Measurements from ENCODE around the gene ZC3H18.
A peak's percentile ranks its signal among the peaks of the same experiment; 100 is the strongest.

The ZC3H18 gene

DNA sequence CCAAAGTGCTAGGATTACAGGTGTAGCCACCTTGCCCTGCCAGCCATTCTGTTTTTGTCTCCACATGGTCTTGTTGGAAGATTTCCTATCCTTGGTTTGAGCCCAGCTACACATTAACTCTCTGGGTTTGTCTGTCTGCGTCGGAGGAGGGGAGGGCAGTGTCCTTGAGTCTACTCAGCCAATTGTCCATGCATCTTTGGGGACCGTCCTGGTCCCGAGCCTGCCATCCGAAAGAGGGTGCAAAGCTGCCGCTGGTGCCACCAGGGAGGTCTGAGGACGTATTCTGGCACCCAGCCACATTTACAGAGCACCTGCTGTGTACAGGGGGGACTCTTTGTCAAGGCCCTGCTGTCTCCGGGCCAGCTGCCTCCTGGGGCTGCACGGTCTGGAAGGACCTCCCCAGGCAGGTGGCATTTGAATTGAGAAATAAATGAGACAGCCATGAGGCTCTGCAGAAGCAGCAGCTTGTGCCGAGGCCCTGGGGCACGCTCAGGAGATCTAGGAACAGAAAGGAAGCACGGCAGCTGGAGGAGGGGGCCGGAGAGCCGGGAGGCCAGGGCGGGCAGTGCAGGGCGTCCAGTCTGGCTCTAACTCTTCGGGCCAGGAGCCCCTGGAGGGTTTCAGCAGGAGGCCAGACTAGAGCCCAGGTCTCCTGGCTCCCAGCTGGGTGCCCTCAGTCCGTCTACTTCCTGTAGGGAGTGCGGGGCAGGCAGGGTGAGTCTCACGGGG is 79.2 kb downstream of the ZC3H18 start:
- TF ChIP-seq, protein P1, sequence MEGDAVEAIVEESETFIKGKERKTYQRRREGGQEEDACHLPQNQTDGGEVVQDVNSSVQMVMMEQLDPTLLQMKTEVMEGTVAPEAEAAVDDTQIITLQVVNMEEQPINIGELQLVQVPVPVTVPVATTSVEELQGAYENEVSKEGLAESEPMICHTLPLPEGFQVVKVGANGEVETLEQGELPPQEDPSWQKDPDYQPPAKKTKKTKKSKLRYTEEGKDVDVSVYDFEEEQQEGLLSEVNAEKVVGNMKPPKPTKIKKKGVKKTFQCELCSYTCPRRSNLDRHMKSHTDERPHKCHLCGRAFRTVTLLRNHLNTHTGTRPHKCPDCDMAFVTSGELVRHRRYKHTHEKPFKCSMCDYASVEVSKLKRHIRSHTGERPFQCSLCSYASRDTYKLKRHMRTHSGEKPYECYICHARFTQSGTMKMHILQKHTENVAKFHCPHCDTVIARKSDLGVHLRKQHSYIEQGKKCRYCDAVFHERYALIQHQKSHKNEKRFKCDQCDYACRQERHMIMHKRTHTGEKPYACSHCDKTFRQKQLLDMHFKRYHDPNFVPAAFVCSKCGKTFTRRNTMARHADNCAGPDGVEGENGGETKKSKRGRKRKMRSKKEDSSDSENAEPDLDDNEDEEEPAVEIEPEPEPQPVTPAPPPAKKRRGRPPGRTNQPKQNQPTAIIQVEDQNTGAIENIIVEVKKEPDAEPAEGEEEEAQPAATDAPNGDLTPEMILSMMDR (IDR thresholded peaks at IDR 0.05) = no peak
- no peak for TF ChIP-seq ZFX (IDR thresholded peaks at IDR 0.05; ENCODE audit: borderline replicate concordance)
- H3K27ac ChIP-seq = peak overlapping the region; percentile 26

DNA sequence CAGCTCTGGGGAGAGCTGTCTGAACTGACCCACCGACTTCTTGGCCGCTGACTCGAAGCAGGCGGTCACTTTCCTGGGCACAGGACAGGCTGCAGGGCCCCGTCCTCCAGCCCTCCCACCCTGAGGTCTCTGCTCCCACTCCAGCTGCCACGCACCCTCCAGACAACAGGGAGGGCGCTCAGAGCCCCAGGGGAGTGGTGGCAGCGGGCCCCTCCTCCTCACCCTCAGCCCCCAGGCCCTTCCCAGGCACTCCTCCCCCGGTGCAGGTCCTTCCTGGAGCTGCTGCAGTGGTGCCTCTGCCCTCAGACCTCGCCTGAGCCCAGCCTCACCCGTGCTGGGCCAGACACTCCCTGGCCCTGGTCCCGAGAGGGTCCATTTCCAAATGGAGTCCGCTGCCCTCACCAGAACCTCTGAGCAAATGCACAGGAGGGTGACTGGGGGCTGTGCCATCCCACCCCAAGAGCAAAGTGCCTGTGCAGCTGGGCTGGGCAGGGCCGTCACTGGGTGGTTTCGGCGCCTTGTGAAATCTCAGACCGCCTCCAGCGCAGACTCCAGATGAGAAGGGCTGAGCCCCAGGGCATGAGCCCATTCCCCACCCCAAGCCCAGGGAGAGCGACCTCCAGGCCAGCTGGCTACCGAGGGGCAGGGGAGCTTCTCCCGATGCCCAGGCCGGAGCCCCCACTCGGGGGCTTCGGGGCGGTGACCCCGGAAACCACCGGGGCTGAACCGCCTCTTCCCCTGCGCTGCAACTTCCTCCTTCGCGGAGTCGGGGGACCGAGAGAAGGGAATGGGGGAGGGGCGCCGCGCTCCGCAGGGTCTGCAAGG is 79.9 kb downstream of the ZC3H18 start:
- TF ChIP-seq, protein P1 (IDR thresholded peaks at IDR 0.05) = no peak
- TF ChIP-seq ZFX (IDR thresholded peaks at IDR 0.05; ENCODE audit: borderline replicate concordance) = no peak
- peak overlapping the region; percentile 26 for H3K27ac ChIP-seq

DNA sequence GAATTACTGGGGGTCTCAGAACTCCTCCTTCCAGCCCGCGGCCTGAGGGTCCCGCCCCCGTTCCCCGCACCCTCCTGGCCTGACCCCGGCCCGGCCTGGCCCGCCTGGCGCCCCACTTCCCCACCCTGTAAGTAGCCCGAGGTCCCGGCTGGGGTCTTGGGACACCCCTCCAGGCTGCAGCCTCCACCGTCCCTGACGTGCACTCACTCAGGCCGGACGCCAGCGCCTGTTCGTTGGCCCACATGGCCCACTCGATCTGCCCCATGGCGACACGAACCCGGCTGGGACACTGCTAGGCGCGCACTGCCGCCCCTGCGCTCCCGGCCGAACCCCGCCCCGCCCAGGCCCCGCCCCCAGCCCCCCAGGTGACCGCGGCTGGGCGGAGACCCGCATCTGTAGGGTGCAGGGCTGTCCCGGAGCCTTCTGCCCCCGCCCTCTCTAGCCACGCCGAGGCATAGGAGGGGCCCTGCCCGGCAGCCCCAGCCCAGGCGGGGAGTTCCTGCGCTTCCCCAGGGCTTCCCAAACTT is 80.6 kb downstream of the ZC3H18 start, which contains the start of gene CYBA:
TSS of gene CYBA (minus strand) at position 305 of the 527 bp plus-strand sequence. CDS start at position 265, 40 bp downstream.
- no peak for TF ChIP-seq ZFX (IDR thresholded peaks at IDR 0.05; ENCODE audit: borderline replicate concordance)
- TF ChIP-seq, protein P1 (IDR thresholded peaks at IDR 0.05) = no peak
- H3K27ac ChIP-seq = peak within 1 kb of the TSS; percentile 26; the same call in 1 of the 2 replicates

DNA sequence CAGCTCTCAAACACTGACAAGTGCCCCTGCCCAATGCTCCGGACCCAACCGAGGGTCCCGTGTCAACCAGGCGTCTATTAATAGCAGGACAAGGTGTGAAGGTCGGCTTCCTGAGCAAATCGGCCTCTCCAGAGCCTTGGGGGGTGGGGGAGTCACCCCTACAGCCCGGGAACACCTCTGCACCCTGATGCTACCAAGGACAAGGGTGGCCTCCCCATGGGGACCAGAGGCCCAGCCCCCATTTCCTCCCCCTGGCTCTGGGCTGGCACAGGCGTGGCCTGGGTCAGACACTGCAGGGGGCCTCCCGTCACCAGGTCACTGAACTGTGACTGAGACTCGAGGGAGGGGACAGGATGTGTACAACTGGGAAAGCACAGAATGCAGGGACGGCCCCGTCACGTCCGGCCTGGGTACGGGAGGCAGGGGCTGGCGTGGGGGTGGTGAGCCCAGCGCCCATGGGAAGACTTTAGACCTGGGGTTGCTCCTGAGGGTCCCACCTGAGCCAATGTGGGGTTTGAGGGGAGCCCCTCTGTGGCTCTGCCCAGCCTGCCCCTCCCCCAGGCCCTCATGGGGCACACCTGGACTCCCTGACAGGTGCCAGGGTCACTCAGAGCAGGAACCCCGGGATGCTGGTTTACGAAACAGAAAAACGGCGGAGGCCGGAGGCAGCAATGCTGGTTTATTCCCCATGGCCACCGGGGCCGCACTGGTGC is 81.2 kb downstream of the ZC3H18 start:
- TF ChIP-seq, protein P1 (IDR thresholded peaks at IDR 0.05) = no peak
- no peak for TF ChIP-seq ZFX (IDR thresholded peaks at IDR 0.05; ENCODE audit: borderline replicate concordance)
- no peak overlapping the region for H3K27ac ChIP-seq

DNA sequence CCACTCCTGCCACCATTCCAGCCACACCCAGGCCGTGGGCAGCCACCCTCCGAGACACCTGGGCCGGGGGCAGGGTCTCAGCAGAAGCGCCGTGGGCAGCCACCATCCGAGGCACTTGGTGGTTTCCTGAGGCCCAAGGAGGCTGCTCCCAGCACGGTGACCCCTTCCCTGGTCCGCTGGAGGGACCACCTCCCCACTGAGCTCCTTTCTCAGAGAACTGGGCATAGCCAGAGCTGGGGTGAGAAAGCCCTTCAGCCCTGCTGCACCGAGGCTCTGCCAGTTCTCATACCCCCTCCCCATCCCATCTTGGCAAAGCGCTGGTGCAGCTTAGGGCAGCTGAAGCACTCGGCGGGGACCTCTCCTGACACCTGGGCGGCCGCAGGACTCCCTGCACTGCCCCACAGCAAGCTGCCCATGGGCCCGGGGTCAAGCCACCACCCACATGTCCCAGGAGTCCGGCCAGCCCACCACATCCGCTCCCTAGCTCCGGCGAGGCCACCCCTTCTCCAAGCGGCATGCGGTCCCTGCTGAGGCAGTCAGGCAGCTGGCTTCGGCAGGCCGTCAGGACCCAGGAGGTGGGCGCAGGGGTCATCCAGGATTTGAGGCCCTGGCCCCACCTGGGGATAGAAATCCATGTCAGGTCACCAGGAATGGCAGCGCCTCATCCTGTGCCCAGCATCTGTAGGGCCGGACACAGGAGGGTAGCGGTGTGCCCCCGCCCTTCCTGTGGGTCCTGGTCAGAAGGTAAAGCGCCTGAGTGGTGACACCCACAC is 82.0 kb downstream of the ZC3H18 start:
- H3K27ac ChIP-seq = no peak overlapping the region
- TF ChIP-seq, protein P1 (IDR thresholded peaks at IDR 0.05) = no peak
- TF ChIP-seq ZFX (IDR thresholded peaks at IDR 0.05; ENCODE audit: borderline replicate concordance) = no peak

DNA sequence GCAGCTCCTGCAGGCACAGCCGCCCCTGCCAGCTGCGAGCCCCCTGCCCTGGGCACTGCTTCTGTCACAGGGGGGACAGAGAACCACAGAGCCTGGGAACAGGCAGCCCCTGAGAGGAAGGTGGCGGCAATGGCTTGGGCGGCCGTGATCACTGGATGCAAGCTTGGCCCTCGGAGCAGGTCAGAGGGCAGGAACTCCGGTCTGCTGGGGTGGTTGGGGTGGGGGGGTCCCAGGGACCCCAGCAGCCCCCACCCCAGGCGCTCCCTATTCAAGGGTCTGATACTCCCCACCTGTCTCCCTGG is 82.5 kb downstream of the ZC3H18 start:
- TF ChIP-seq, protein P1 (IDR thresholded peaks at IDR 0.05) = no peak
- no peak for TF ChIP-seq ZFX (IDR thresholded peaks at IDR 0.05; ENCODE audit: borderline replicate concordance)
- no peak overlapping the region for H3K27ac ChIP-seq
